Omental fat pad (tissue), 4 donors: Measurements from ENCODE around the gene REEP3. TPM values are rescaled to one million over a fixed set of nuclear protein-coding genes. Genes with fewer than 3 reads are reported as not detected.

Experiments
- ATAC-seq: fragments of 150-250 bp; one replicate; pipeline ENCODE4 v1.9.1; 2016; ENCODE audit warnings: mild to moderate bottlenecking, moderate library complexity; ENCODE audit not compliant: low FRiP score
- DNase-seq: peaks from one replicate; pipeline ENCODE4 v3.0.0-alpha.2; 2019; ENCODE audit warnings: low spot score
- CTCF ChIP-seq, 3 donors: fragments of 450-650 bp; IDR thresholded peaks; one replicate each; pipeline ENCODE4 v1.5.1; 2016 to 2017; ENCODE audit warnings: antibody characterized with exemption in 3 of 3, mild to moderate bottlenecking in 3 of 3, moderate library complexity in 2 of 3
- total RNA-seq, 4 donors: library from RNA; depleted of rRNA; stranded (reverse); fragments of >200 nt; gene quantifications; one replicate each; pipeline ENCODE4 v1.1.0, GENCODE V29; 2016

REEP3 gene
- total RNA-seq, 4 donors from 2014 or later: 44.7 to 70.5 (median 57.1) TPM

DNA sequence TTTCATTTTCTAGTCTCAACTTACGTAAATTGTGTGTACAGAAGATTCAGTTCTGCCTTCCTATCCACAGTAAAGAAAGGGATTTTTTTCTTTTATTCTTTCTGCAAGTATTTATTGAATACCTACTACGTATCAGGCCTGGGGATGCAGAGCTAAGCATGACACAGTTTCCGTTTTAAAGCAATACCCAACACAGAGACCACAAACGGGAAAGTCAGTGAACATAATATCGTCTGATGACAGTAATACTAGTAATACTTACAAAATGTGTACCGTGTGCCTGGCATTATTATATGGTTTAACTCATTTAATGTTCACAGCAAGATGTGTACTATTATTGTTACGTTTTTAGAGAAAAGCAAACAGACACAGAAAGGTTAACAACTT lies 22.4 kb downstream of the REEP3 start:
- no peak for ATAC-seq
- TF ChIP-seq CTCF (IDR thresholded peaks at IDR 0.05): no peak
- no peak for DNase-seq

GRCh38 chr10:63544418-63544817 lies 23.2 kb downstream of the REEP3 start:
- no peak for DNase-seq
- ATAC-seq: no peak
- TF ChIP-seq CTCF (IDR thresholded peaks at IDR 0.05): no peak

DNA sequence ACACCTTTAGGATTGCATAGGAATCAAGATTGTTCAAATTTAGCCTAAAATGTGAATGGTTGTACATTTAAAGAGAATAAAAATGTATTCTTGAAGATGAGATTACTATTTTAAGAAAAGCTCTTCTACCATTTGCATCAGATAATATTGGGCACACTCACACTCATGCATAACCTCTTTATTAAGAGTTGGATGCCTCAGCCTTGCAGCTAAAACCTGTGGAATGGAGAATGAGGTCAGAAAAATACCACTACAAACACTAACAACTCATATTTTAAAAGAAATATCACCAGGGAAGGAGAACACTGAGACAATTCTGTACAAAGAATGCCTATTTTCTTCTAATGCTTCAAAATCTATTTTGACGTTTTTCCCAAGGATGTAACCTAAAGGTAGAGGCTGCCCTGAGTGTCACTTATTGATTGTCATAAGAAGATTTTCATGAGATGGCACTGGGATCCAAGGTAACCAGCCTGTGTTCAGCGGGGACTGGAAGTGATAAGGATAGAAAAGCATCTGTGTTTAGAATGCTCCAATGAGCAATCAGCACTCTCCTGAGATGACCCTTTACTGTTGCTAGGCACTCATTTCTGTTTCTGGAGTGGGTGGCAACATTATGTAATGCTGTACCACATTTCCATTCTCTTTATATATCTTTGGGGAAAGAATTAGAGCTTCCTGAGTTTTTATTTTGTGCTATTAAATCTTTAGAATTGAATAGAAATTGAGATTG lies 26.6 kb downstream of the REEP3 start:
- no peak for ATAC-seq

GRCh38 chr10:63548860-63549259 lies 27.7 kb downstream of the REEP3 start:
- ATAC-seq (no peak), DNase-seq (no peak)
- TF ChIP-seq CTCF (IDR thresholded peaks at IDR 0.05): no peak

More for the DNA sequence above, 26.6 kb downstream of the REEP3 start:
- TF ChIP-seq CTCF (IDR thresholded peaks at IDR 0.05): no peak
- DNase-seq: no peak

GRCh38 chr10:63549810-63550209 lies 28.6 kb downstream of the REEP3 start:
- no peak for ATAC-seq
- TF ChIP-seq CTCF (IDR thresholded peaks at IDR 0.05): no peak
- no peak for DNase-seq

DNA sequence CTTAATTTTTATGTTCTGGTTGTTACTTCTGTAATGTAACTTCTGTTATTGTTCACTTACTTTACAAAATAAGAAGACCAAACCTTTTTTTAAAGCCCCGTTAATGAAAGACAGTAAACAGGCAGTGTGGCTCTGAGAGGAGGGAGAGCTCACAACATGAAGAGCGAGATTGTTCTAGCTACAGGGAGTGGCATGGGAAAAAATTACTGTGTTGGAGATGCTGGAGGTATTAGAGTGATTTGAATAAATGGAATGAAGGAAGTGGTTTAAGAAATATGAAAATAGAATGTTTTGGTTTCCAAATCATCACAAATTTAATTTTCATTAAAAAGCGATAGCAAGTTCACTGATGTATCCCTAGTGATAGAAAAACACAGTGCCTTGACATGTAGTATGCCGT lies 31.8 kb downstream of the REEP3 start:
- no peak for TF ChIP-seq CTCF (IDR thresholded peaks at IDR 0.05)
- ATAC-seq: no peak
- DNase-seq: no peak

- ATAC-seq (no peak), DNase-seq (no peak)
- no peak for TF ChIP-seq CTCF (IDR thresholded peaks at IDR 0.05)
These were observed 32.3 kb downstream of the REEP3 start for GRCh38 chr10:63553473-63553872.
